HEK293 (cell line): ENCODE results near the gene HOXB1.

ENCODE experiments used
- KLF8 ChIP-seq: fragments of 450-650 bp; formaldehyde crosslinking; IDR thresholded peaks from 2 replicates; pipeline ENCODE4 v1.5.1; 2016; ENCODE audit warnings: missing biosample characterization, missing genetic modification characterization
- ZFP3 ChIP-seq: fragments of 450-650 bp; formaldehyde crosslinking; IDR thresholded peaks from 2 replicates; pipeline ENCODE4 v1.5.1; 2016; ENCODE audit warnings: low read depth, missing biosample characterization, missing genetic modification characterization
- ZNF362 ChIP-seq: fragments of 450-650 bp; formaldehyde crosslinking; IDR thresholded peaks from 2 replicates; pipeline ENCODE4 v1.5.1; 2016; ENCODE audit warnings: missing biosample characterization, missing genetic modification characterization

GRCh38 chr17:48546924-48547807 is 16.4 kb upstream of the HOXB1 start:
- TF ChIP-seq KLF8 (tag by site-specific recombination) (peak; percentile 21; the same call in 1 of the 2 replicates), ZFP3 (tag by site-specific recombination) (no peak), ZNF362 (tag by site-specific recombination) (no peak)
